SK-N-SH (cell line): ENCODE measurements around the gene RTN3. TPM values are rescaled to one million over a fixed set of nuclear protein-coding genes. Genes with fewer than 3 reads are reported as not detected.
A peak's percentile ranks its signal among the peaks of the same experiment; 100 is the strongest.

ENCODE experiments used
- CTCF ChIA-PET: fragments of 300-600, 350-600 bp; formaldehyde crosslinking; extraction: SDS; loops from one replicate; lab custom pipeline; 2021; lab: Yijun Ruan, JAX
- POLR2A ChIA-PET: fragments of 350-600 bp; sonication (Branson Sonifier 250); formaldehyde crosslinking; extraction: SDS; loops from one replicate; lab custom pipeline; 2020; ENCODE audit warnings: antibody characterized with exemption, inconsistent platforms; lab: Yijun Ruan, JAX
- DNase-seq: peaks from one replicate; pipeline ENCODE4 v3.0.0; 2012
- H2AFZ ChIP-seq: fragments of 200-600 bp; sonication (generic); 2 replicates; pipeline ENCODE4 v1.8.1; 2016; ENCODE audit warnings: antibody characterized with exemption, mild to moderate bottlenecking, low read depth
- H3F3A ChIP-seq: fragments of 200-600 bp; sonication (generic); replicated peaks from 2 replicates; pipeline ENCODE3; 2016; ENCODE audit warnings: antibody characterized with exemption, mild to moderate bottlenecking; ENCODE audit not compliant: insufficient read depth
- H3K27ac ChIP-seq, 2 experiments: fragments of 200-500 bp in 1 of 2; fragments of 200-600 bp in 1 of 2; sonication (Bioruptor generic) in 1 of 2; sonication (generic), shearing (Covaris generic) in 1 of 2; 2 replicates each; pipeline versions ENCODE4 v1.5.1 to v1.6.1; 2014 to 2016; ENCODE audit warnings: low read depth in 2 of 2, inconsistent platforms in 1 of 2, low read length in 1 of 2, mild to moderate bottlenecking in 1 of 2, mixed read lengths in 1 of 2
- H3K27me3 ChIP-seq: fragments of 200-600 bp; sonication (generic), shearing (Covaris generic); 2 replicates; pipeline ENCODE4 v1.6.1; 2016; ENCODE audit warnings: mixed run types; ENCODE audit not compliant: insufficient read depth
- H3K36me3 ChIP-seq, 2 experiments: fragments of 200-500 bp in 1 of 2; fragments of 200-600 bp in 1 of 2; sonication (Bioruptor generic) in 1 of 2; sonication (generic) in 1 of 2; replicated peaks in 1 of 2; 2 replicates each; pipeline versions ENCODE3 to v1.5.1; 2014 to 2016; ENCODE audit warnings: low read length in 1 of 2, mild to moderate bottlenecking in 1 of 2; ENCODE audit not compliant: insufficient read depth in 2 of 2, control insufficient read depth in 1 of 2
- H3K4me1 ChIP-seq, 2 experiments: fragments of 200-500 bp in 1 of 2; fragments of 200-600 bp in 1 of 2; sonication (Bioruptor generic) in 1 of 2; sonication (generic), shearing (Covaris generic) in 1 of 2; 2 replicates each; pipeline versions ENCODE4 v1.5.1 to v1.6.1; 2014 to 2016; ENCODE audit warnings: low read depth in 1 of 2, low read length in 1 of 2, mixed run types in 1 of 2; ENCODE audit not compliant: insufficient read depth in 2 of 2, control insufficient read depth in 1 of 2
- H3K4me2 ChIP-seq: fragments of 200-600 bp; sonication (generic), shearing (Covaris generic); 2 replicates; pipeline ENCODE4 v1.6.1; 2017; ENCODE audit warnings: mixed run types
- H3K4me3 ChIP-seq, 2 experiments: fragments of 200-500 bp in 1 of 2; fragments of 200-600 bp in 1 of 2; sonication (Bioruptor generic) in 1 of 2; sonication (generic), shearing (Covaris generic) in 1 of 2; 2 replicates each; pipeline versions ENCODE4 v1.5.1 to v1.8.1; 2014 to 2016; ENCODE audit warnings: low read depth in 2 of 2, inconsistent platforms in 1 of 2, low read length in 1 of 2, mild to moderate bottlenecking in 1 of 2, mixed read lengths in 1 of 2, moderate library complexity in 1 of 2
- H3K79me2 ChIP-seq: fragments of 200-600 bp; sonication (generic); 2 replicates; pipeline ENCODE4 v1.8.1; 2017; ENCODE audit warnings: mild to moderate bottlenecking; ENCODE audit not compliant: insufficient read depth
- H3K9ac ChIP-seq: fragments of 200-600 bp; sonication (generic); 2 replicates; pipeline ENCODE4 v1.6.1; 2017; ENCODE audit warnings: mixed run types
- H3K9me2 ChIP-seq: fragments of 200-600 bp; sonication (generic); 2 replicates; pipeline ENCODE4 v1.6.1; 2017; ENCODE audit warnings: mixed run types
- H3K9me3 ChIP-seq: fragments of 200-600 bp; sonication (generic); 2 replicates; pipeline ENCODE4 v1.6.1; 2017; ENCODE audit warnings: mixed run types, mild to moderate bottlenecking, moderate library complexity
- H4K20me1 ChIP-seq: fragments of 200-600 bp; sonication (generic); 2 replicates; pipeline ENCODE4 v1.6.1; 2017; ENCODE audit warnings: mild to moderate bottlenecking, mixed run types; ENCODE audit not compliant: insufficient read depth
- FOXJ3 ChIP-seq: sonication (generic); formaldehyde crosslinking; IDR thresholded peaks from 2 replicates; pipeline ENCODE4 v1.5.1; 2020; ENCODE audit warnings: mild to moderate bottlenecking, missing genetic modification reagents
- FOXM1 ChIP-seq: IDR thresholded peaks from 2 replicates; pipeline ENCODE4 v1.4.0; 2012; ENCODE audit warnings: low read depth, mild to moderate bottlenecking
- MEF2A ChIP-seq: IDR thresholded peaks from 2 replicates; pipeline ENCODE4 v1.4.0; 2012; ENCODE audit warnings: low read depth, borderline replicate concordance
- MXI1 ChIP-seq: IDR thresholded peaks from 2 replicates; pipeline ENCODE4 v1.6.1; 2012; ENCODE audit warnings: mild to moderate bottlenecking, low read depth, low read length, improper control_type of control experiment
- NRF1 ChIP-seq: IDR thresholded peaks from 2 replicates; pipeline ENCODE4 v1.6.1; 2012; ENCODE audit warnings: low read depth, mild to moderate bottlenecking, low read length
- RAD21 ChIP-seq: IDR thresholded peaks from 2 replicates; pipeline ENCODE4 v1.6.1; 2012; ENCODE audit warnings: mild to moderate bottlenecking, low read length
- RCOR1 ChIP-seq: fragments of 150-350 bp; IDR thresholded peaks from 2 replicates; pipeline ENCODE4 v1.6.1; 2017; ENCODE audit warnings: antibody characterized with exemption, low read length
- RFX5 ChIP-seq: IDR thresholded peaks from 2 replicates; pipeline ENCODE4 v1.6.1; 2012; ENCODE audit warnings: mild to moderate bottlenecking, improper control_type of control experiment, low read length
- RXRA ChIP-seq: IDR thresholded peaks from 2 replicates; pipeline ENCODE4 v1.4.0; 2012; ENCODE audit warnings: low read depth, mild to moderate bottlenecking, borderline replicate concordance
- SIN3A ChIP-seq: IDR thresholded peaks from 2 replicates; pipeline ENCODE4 v1.6.1; 2012; ENCODE audit warnings: low read depth, mild to moderate bottlenecking, low read length, moderate library complexity, borderline replicate concordance
- SMC3 ChIP-seq: IDR thresholded peaks from 2 replicates; pipeline ENCODE4 v1.6.1; 2012; ENCODE audit warnings: low read depth, low read length, improper control_type of control experiment
- YY1 ChIP-seq: IDR thresholded peaks from 2 replicates; pipeline ENCODE4 v1.4.0; 2012; ENCODE audit warnings: low read depth, mild to moderate bottlenecking
- WGBS: methylation state at CpG from one replicate; pipeline ENCODE4 v1.1.6; 2017; ENCODE audit warnings: low lambda C conversion rate; 5-methylcytosine and 5-hydroxymethylcytosine counted together
- polyA plus RNA-seq, 3 experiments: library from polyadenylated mRNA; depleted of rRNA; stranded (reverse); fragments of >200 nt; gene quantifications; 2 replicates each; pipeline ENCODE4 v1.2.3, GENCODE V29; 2012
- TF ChIP-seq, protein P1 (sequence below): fragments of 200-600 bp; sonication (generic); IDR thresholded peaks from 2 replicates; pipeline ENCODE4 v1.6.1; 2017; ENCODE audit warnings: antibody characterized with exemption, mild to moderate bottlenecking, moderate library complexity
- TF ChIP-seq, protein P2 (sequence below): fragments of 150-350 bp; IDR thresholded peaks from 2 replicates; pipeline ENCODE4 v1.6.1; 2016; ENCODE audit warnings: mild to moderate bottlenecking, low read depth, low read length
- TF ChIP-seq, protein P3 (sequence below): fragments of 150-350 bp; IDR thresholded peaks from 2 replicates; pipeline ENCODE4 v1.6.1; 2017; ENCODE audit warnings: antibody characterized with exemption, low read length, low read depth, borderline replicate concordance
- TF ChIP-seq, protein P4 (sequence below): IDR thresholded peaks from 2 replicates; pipeline ENCODE4 v1.4.0; 2012; ENCODE audit warnings: low read depth
- TF ChIP-seq, protein P5 (sequence below): IDR thresholded peaks from 2 replicates; pipeline ENCODE4 v1.6.1; 2012; ENCODE audit warnings: mild to moderate bottlenecking, low read depth, low read length, moderate library complexity

The RTN3 gene
- polyA plus RNA-seq, 1 of the 3 experiments (the other 2 are of a cell fraction), result 52.7 TPM

DNA sequence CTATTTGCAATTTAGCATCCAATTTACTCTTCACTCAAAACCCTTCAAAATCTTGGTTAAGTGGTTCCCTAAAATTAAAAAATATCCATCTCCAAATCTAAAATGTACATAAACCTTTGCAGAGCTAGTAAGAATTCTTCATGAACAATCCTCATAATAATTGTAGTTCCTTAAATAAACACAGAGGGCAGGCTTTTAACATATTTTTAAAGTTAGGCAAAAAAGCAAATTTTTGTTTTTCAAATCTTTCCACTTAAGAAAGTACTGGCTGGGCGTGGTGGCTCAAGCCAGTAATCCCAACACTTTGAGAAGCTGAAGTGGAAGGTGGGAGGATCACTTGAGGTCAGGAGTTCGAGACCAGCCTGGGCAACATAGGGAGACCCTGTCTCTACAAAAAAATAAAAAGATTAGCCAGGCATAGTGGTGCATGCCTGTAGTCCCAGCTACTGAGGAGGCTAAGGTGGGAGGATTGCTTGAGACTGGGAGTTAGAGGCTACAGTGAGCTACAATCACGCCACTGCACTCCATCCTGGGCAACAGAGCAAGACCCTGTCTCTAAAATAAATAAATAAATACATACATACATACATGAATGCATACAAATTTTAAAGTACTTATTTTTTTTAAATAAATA is 42.0 kb upstream of the RTN3 start:
- H3K79me2 ChIP-seq, result peaks cover 7% of the 10 kb centered on the region; the same call in 1 of the 2 replicates
- no peak overlapping the region for H2AFZ ChIP-seq
- ChIA-PET CTCF (interaction anchor here (0.5 to 9.8 kb wide), 30 partner anchors 9 to 733 kb away, joined by 3 to 146 read pairs (median 4); partner anchors contain the start of genes ATL3, PLAAT2, PLAAT3 and RTN3), POLR2A (no interaction called here)
- H3K4me2 ChIP-seq, result no peak overlapping the region
- TF ChIP-seq, protein P1, sequence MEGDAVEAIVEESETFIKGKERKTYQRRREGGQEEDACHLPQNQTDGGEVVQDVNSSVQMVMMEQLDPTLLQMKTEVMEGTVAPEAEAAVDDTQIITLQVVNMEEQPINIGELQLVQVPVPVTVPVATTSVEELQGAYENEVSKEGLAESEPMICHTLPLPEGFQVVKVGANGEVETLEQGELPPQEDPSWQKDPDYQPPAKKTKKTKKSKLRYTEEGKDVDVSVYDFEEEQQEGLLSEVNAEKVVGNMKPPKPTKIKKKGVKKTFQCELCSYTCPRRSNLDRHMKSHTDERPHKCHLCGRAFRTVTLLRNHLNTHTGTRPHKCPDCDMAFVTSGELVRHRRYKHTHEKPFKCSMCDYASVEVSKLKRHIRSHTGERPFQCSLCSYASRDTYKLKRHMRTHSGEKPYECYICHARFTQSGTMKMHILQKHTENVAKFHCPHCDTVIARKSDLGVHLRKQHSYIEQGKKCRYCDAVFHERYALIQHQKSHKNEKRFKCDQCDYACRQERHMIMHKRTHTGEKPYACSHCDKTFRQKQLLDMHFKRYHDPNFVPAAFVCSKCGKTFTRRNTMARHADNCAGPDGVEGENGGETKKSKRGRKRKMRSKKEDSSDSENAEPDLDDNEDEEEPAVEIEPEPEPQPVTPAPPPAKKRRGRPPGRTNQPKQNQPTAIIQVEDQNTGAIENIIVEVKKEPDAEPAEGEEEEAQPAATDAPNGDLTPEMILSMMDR, result peak; percentile 68
- no peak for TF ChIP-seq RCOR1
- TF ChIP-seq, protein P2, sequence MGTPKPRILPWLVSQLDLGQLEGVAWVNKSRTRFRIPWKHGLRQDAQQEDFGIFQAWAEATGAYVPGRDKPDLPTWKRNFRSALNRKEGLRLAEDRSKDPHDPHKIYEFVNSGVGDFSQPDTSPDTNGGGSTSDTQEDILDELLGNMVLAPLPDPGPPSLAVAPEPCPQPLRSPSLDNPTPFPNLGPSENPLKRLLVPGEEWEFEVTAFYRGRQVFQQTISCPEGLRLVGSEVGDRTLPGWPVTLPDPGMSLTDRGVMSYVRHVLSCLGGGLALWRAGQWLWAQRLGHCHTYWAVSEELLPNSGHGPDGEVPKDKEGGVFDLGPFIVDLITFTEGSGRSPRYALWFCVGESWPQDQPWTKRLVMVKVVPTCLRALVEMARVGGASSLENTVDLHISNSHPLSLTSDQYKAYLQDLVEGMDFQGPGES, result no peak
- no peak for TF ChIP-seq RXRA
- TF ChIP-seq MXI1, result no peak
- H3F3A ChIP-seq, result peaks cover 4% of the 10 kb centered on the region
- H4K20me1 ChIP-seq, result no peaks in the 10 kb centered on the region; the same call in 1 of the 2 replicates
- no peaks in the 10 kb centered on the region for H3K9me3 ChIP-seq
- H3K27me3 ChIP-seq, result no peaks in the 10 kb centered on the region
- 86% methylated on average over 3 of the region's 3 CpGs for WGBS
- H3K4me1 ChIP-seq, result no peaks in the 10 kb centered on the region
- H3K27ac ChIP-seq, result 0 out of 4 replicates have a peak overlapping the region, but pooled peaks of 1 of the 2 experiments have one; percentile 2
- no peak overlapping the region for H3K9ac ChIP-seq
- H3K9me2 ChIP-seq, result no peaks in the 10 kb centered on the region
- no peak for DNase-seq
- H3K36me3 ChIP-seq, result peaks cover 41 to 67% of the 10 kb centered on the region in 2 experiments
- H3K4me3 ChIP-seq, result no peak overlapping the region

DNA sequence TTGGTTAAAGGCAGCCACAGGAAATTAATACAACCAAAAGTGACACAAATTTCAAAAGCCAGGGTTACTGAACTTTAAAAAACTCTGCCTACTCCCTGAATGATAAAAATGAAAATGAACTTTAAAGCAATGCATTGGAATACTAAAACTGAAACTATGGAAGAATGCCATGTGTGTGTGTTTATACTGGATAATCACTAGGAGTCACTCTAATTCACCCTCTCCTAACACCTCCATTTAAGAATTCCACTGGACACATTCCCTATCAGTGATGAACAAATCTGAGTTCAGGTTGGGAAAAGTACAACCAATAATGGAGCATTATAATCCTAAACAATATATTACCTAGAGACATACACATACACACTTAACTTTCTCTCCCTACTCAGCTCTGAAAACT is 39.6 kb upstream of the RTN3 start:
- H4K20me1 ChIP-seq, result no peaks in the 10 kb centered on the region
- no peak for DNase-seq
- peaks cover 35 to 59% of the 10 kb centered on the region in 2 experiments for H3K36me3 ChIP-seq
- peaks cover 7% of the 10 kb centered on the region; the same call in 1 of the 2 replicates for H3K79me2 ChIP-seq
- no peak overlapping the region for H3K27ac ChIP-seq
- peaks cover 4% of the 10 kb centered on the region for H3F3A ChIP-seq
- CTCF ChIA-PET, result interaction anchor here (0.9 to 9.8 kb wide), 4 partner anchors 14 to 162 kb away, joined by 3 to 146 read pairs (median 17); no protein-coding TSS in a partner anchor
- no peaks in the 10 kb centered on the region for H3K9me3 ChIP-seq
- H3K4me2 ChIP-seq, result no peak overlapping the region
- no peak overlapping the region for H3K4me3 ChIP-seq
- H3K9me2 ChIP-seq, result no peaks in the 10 kb centered on the region
- H2AFZ ChIP-seq, result no peak overlapping the region
- POLR2A ChIA-PET, result no interaction called here
- no peaks in the 10 kb centered on the region for H3K4me1 ChIP-seq
- no peaks in the 10 kb centered on the region for H3K27me3 ChIP-seq
- H3K9ac ChIP-seq, result no peak overlapping the region
- TF ChIP-seq, protein P3, sequence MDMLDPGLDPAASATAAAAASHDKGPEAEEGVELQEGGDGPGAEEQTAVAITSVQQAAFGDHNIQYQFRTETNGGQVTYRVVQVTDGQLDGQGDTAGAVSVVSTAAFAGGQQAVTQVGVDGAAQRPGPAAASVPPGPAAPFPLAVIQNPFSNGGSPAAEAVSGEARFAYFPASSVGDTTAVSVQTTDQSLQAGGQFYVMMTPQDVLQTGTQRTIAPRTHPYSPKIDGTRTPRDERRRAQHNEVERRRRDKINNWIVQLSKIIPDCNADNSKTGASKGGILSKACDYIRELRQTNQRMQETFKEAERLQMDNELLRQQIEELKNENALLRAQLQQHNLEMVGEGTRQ, result no peak
- TF ChIP-seq RFX5 (no peak), RAD21 (no peak; the same call in 1 of the 2 replicates), YY1 (no peak), MEF2A (no peak), FOXJ3 (CRISPR knock-in tag) (no peak), NRF1 (no peak), SIN3A (no peak), FOXM1 (no peak), SMC3 (no peak), RXRA (no peak)
- TF ChIP-seq, protein P4, sequence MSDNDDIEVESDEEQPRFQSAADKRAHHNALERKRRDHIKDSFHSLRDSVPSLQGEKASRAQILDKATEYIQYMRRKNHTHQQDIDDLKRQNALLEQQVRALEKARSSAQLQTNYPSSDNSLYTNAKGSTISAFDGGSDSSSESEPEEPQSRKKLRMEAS, result no peak
- TF ChIP-seq, protein P2, result no peak
- TF ChIP-seq, protein P5, sequence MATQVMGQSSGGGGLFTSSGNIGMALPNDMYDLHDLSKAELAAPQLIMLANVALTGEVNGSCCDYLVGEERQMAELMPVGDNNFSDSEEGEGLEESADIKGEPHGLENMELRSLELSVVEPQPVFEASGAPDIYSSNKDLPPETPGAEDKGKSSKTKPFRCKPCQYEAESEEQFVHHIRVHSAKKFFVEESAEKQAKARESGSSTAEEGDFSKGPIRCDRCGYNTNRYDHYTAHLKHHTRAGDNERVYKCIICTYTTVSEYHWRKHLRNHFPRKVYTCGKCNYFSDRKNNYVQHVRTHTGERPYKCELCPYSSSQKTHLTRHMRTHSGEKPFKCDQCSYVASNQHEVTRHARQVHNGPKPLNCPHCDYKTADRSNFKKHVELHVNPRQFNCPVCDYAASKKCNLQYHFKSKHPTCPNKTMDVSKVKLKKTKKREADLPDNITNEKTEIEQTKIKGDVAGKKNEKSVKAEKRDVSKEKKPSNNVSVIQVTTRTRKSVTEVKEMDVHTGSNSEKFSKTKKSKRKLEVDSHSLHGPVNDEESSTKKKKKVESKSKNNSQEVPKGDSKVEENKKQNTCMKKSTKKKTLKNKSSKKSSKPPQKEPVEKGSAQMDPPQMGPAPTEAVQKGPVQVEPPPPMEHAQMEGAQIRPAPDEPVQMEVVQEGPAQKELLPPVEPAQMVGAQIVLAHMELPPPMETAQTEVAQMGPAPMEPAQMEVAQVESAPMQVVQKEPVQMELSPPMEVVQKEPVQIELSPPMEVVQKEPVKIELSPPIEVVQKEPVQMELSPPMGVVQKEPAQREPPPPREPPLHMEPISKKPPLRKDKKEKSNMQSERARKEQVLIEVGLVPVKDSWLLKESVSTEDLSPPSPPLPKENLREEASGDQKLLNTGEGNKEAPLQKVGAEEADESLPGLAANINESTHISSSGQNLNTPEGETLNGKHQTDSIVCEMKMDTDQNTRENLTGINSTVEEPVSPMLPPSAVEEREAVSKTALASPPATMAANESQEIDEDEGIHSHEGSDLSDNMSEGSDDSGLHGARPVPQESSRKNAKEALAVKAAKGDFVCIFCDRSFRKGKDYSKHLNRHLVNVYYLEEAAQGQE, result no peak
